ENCODE data around the gene ADAMTSL5. TPM values are rescaled to one million over a fixed set of nuclear protein-coding genes. Genes with fewer than 3 reads are reported as not detected.

ADAMTSL5 gene
- total RNA-seq, 1 donor from 2014 or later, result 6.4 TPM

DNA sequence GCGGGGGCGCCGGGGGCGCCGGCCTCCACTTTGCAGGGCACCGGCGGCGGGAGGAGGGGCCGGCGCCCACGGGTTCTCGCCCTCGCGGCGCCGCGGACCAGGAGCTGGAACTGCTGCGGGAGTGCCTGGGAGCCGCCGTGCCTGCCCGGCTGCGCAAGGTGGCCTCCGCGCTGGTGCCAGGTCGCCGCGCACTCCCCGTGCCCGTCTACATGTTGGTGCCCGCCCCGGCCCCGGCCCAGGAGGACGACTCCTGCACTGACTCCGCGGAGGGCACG, 45.7 kb downstream of the ADAMTSL5 start:
- no peak for DNase-seq (ENCODE audit: low spot score)
- H3K4me1 Mint-ChIP-seq (ENCODE audit: low read depth), result peaks cover 3% of the 10 kb centered on the region
- no peaks in the 10 kb centered on the region for H3K9me3 Mint-ChIP-seq
- H3K27me3 Mint-ChIP-seq (ENCODE audit: low read depth), result peaks cover 9% of the 10 kb centered on the region
- no peak overlapping the region for H3K4me3 Mint-ChIP-seq (ENCODE audit: low read depth)
- H3K27ac Mint-ChIP-seq, result no peak overlapping the region
- H3K36me3 Mint-ChIP-seq (ENCODE audit: low read depth), result no peaks in the 10 kb centered on the region
- intact Hi-C loops (cut with micrococcal nuclease), result loop anchor here (5.0 kb wide), 1 partner anchor 295 kb away; no protein-coding TSS in a partner anchor

DNA sequence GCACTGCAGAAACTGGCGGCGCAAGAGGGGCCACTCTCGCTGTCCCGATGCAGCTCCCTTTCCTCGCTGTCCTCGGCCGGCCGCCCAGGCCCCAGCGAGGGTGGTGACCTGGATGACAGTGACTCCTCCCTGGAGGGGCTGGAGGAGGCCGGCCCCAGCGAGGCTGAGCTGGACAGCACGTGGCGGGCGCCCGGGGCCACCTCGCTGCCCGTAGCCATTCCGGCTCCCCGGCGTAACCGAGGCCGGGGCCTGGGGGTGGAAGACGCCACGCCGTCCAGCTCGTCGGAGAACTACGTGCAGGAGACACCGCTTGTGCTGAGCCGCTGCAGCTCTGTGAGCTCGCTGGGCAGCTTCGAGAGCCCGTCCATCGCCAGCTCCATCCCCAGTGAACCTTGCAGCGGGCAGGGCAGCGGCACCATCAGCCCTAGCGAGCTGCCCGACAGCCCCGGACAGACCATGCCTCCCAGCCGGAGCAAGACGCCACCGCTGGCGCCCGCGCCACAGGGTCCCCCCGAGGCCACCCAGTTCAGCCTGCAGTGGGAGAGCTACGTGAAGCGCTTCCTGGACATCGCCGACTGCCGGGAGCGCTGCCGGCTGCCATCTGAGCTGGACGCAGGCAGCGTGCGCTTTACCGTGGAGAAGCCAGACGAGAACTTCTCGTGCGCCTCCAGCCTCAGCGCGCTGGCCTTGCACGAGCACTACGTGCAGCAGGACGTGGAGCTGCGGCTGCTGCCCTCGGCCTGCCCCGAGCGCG, 46.2 kb downstream of the ADAMTSL5 start:
- Mint-ChIP-seq H3K9me3 (no peaks in the 10 kb centered on the region), H3K4me1 (ENCODE audit: low read depth) (peaks cover 3% of the 10 kb centered on the region), H3K27ac (no peak overlapping the region), H3K27me3 (ENCODE audit: low read depth) (peaks cover 5% of the 10 kb centered on the region), H3K36me3 (ENCODE audit: low read depth) (no peaks in the 10 kb centered on the region), H3K4me3 (ENCODE audit: low read depth) (no peak overlapping the region)
- DNase-seq (ENCODE audit: low spot score), result no peak
- intact Hi-C loops (cut with micrococcal nuclease), result loop anchor here (5.0 kb wide), 1 partner anchor 296 kb away; no protein-coding TSS in a partner anchor

DNA sequence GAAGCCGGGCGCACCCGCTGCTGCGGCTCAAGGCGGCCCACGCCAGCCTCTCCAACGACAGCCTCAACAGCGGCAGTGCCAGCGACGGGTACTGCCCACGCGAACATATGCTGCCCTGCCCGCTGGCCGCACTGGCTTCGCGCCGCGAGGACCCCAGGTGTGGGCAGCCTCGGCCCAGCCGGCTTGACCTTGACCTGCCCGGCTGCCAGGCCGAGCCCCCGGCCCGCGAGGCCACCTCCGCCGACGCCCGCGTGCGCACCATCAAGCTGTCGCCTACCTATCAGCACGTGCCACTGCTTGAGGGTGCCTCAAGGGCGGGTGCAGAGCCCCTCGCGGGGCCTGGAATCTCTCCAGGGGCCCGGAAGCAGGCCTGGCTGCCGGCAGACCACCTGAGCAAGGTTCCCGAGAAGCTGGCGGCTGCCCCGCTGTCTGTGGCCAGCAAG, 46.8 kb downstream of the ADAMTSL5 start:
- no peak overlapping the region for H3K4me3 Mint-ChIP-seq (ENCODE audit: low read depth)
- peaks cover 3% of the 10 kb centered on the region for H3K27me3 Mint-ChIP-seq (ENCODE audit: low read depth)
- intact Hi-C loops (cut with micrococcal nuclease), result loop anchor here (5.0 kb wide), 1 partner anchor 296 kb away; no protein-coding TSS in a partner anchor
- H3K9me3 Mint-ChIP-seq, result no peaks in the 10 kb centered on the region
- H3K27ac Mint-ChIP-seq, result no peak overlapping the region
- no peaks in the 10 kb centered on the region for H3K36me3 Mint-ChIP-seq (ENCODE audit: low read depth)
- no peak for DNase-seq (ENCODE audit: low spot score)
- peaks cover 1% of the 10 kb centered on the region for H3K4me1 Mint-ChIP-seq (ENCODE audit: low read depth)

DNA sequence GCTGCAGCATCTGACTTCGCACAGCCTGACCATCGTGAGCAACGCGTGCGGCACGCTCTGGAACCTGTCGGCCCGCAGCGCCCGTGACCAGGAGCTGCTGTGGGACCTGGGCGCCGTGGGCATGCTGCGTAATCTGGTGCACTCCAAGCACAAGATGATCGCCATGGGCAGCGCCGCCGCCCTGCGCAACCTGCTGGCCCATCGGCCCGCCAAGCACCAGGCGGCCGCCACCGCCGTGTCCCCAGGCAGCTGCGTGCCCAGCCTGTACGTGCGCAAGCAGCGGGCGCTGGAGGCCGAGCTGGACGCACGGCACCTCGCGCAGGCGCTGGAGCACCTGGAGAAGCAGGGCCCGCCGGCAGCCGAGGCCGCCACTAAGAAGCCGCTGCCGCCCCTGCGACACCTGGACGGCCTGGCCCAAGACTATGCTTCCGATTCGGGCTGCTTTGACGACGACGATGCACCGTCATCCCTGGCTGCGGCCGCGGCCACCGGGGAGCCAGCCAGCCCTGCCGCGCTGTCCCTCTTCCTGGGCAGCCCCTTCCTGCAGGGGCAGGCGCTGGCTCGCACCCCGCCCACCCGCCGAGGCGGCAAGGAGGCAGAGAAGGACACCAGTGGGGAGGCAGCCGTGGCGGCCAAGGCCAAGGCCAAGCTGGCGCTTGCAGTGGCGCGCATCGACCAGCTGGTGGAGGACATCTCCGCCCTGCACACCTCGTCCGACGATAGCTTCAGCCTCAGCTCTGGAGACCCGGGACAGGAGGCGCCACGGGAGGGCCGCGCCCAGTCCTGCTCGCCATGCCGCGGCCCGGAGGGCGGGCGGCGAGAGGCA, 47.4 kb downstream of the ADAMTSL5 start:
- intact Hi-C loops (cut with micrococcal nuclease), result loop anchor here (5.0 kb wide), 1 partner anchor 297 kb away; no protein-coding TSS in a partner anchor
- Mint-ChIP-seq H3K36me3 (ENCODE audit: low read depth) (no peaks in the 10 kb centered on the region), H3K27ac (no peak overlapping the region), H3K4me3 (ENCODE audit: low read depth) (no peak overlapping the region), H3K27me3 (ENCODE audit: low read depth) (peaks cover 3% of the 10 kb centered on the region), H3K4me1 (ENCODE audit: low read depth) (peaks cover 1% of the 10 kb centered on the region), H3K9me3 (no peaks in the 10 kb centered on the region)
- DNase-seq (ENCODE audit: low spot score), result no peak

DNA sequence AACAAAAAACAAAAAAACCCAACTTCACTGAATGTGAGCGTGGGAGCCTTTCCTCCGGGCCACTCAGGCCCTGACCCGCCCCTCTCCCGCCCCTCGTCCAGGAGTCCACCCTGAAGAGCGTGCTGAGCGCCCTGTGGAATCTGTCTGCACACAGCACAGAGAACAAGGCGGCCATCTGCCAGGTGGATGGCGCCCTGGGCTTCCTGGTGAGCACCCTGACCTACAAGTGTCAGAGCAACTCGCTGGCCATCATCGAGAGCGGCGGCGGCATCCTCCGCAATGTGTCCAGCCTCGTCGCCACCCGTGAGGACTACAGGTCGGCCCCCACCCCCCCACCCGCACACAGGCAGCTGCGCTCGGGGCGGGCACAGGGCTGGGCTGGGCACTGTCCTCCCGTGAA, 51.0 kb downstream of the ADAMTSL5 start:
- no peak overlapping the region for H3K27ac Mint-ChIP-seq
- no peaks in the 10 kb centered on the region for H3K4me1 Mint-ChIP-seq (ENCODE audit: low read depth)
- no peaks in the 10 kb centered on the region for H3K36me3 Mint-ChIP-seq (ENCODE audit: low read depth)
- peaks cover 12% of the 10 kb centered on the region for H3K27me3 Mint-ChIP-seq (ENCODE audit: low read depth)
- no peak for DNase-seq (ENCODE audit: low spot score)
- intact Hi-C loops (cut with micrococcal nuclease), result no loop called here
- H3K9me3 Mint-ChIP-seq, result no peaks in the 10 kb centered on the region
- H3K4me3 Mint-ChIP-seq (ENCODE audit: low read depth), result no peak overlapping the region

DNA sequence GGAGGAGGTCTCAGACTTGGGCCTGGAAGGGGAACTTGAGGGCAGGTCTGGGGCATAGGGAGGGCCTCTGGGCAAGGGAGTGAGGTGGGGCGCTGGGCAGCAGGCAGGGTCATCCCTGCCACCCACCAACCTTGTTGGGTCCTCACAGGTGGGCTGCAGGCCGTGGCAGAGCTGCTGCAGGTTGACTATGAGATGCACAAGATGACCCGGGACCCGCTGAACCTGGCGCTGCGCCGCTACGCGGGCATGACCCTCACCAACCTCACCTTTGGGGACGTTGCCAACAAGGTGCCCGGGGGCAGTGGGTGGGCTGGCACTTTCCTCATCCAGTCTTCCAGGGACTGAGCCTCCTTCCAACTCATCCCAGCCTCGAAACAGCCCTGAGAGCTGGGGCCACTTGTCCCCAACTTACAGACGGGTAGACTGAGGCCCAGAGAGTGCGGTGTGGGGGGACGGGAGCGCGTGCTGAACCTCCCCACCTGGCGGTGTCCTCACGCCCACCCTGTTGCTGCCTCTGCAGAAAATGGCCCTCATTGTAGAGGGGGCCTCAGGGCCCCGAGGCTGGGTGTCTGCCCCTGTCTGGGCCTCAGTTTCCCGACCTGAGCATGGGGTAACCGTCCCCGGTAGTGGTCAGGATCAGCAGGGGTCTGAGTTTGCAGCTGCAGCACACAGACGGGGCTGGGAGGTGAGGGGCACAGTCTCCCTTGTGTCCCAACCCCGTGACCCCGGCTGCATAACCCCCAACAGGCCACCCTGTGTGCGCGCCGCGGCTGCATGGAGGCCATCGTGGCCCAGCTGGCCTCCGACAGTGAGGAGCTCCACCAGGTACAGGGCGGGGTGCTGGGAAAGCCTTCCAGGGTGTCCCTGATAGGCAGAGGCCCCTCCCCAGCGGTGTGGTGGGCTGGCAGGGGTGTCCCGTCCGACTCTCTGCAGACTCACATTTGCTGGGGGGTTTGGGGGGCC, 52.5 kb downstream of the ADAMTSL5 start:
- no peak overlapping the region for H3K4me3 Mint-ChIP-seq (ENCODE audit: low read depth)
- intact Hi-C loops (cut with micrococcal nuclease), result no loop called here
- H3K27me3 Mint-ChIP-seq (ENCODE audit: low read depth), result peaks cover 17% of the 10 kb centered on the region
- no peaks in the 10 kb centered on the region for H3K9me3 Mint-ChIP-seq
- H3K36me3 Mint-ChIP-seq (ENCODE audit: low read depth), result no peaks in the 10 kb centered on the region
- no peak overlapping the region for H3K27ac Mint-ChIP-seq
- H3K4me1 Mint-ChIP-seq (ENCODE audit: low read depth), result peaks cover 4% of the 10 kb centered on the region
- DNase-seq (ENCODE audit: low spot score), result no peak

DNA sequence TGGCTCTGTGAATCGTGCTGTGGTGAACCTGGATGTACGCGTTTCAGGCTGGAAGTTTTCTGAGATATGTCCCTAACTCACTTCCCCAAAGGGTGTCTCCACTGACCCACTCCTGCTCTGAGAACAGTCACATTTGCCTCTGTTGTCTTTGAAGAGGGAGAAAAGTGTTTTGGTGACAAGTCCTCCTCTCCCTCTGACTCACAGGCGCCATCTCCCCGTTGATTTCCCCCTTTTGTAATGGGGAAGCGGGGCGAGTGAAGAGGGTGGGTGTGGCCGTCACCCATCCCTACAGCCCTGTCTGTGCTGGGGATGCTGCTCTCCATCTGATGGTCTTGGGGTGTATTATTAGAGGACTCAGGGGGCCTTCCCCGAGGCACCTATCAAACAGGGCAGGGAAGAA, 53.3 kb downstream of the ADAMTSL5 start:
- Mint-ChIP-seq H3K36me3 (ENCODE audit: low read depth) (no peaks in the 10 kb centered on the region), H3K9me3 (no peaks in the 10 kb centered on the region), H3K27me3 (ENCODE audit: low read depth) (peaks cover 20% of the 10 kb centered on the region), H3K27ac (no peak overlapping the region), H3K4me3 (ENCODE audit: low read depth) (no peak overlapping the region), H3K4me1 (ENCODE audit: low read depth) (peaks cover 4% of the 10 kb centered on the region)
- intact Hi-C loops (cut with micrococcal nuclease), result no loop called here
- no peak for DNase-seq (ENCODE audit: low spot score)

DNA sequence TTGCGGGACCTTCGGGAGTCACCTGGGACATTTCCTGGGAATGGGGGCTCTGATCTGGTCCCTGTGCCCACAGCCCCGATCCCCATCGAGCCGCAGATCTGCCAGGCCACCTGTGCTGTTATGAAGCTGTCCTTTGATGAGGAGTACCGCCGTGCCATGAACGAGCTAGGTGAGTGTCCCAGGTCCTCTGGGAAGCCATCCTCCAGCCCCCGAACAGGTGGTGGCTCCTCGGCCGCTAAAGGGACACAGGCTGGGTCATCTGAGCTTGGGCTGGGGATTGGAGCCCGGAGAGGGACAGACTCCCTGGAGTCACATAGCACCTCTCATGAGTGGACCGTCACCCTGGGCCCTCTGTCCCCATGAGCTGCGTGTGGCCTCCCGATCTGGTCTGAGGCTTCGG, 54.9 kb downstream of the ADAMTSL5 start:
- peaks cover 28% of the 10 kb centered on the region for H3K27me3 Mint-ChIP-seq (ENCODE audit: low read depth)
- no peak for DNase-seq (ENCODE audit: low spot score)
- peaks cover 4% of the 10 kb centered on the region for H3K4me1 Mint-ChIP-seq (ENCODE audit: low read depth)
- intact Hi-C loops (cut with micrococcal nuclease), result no loop called here
- no peaks in the 10 kb centered on the region for H3K9me3 Mint-ChIP-seq
- H3K36me3 Mint-ChIP-seq (ENCODE audit: low read depth), result no peaks in the 10 kb centered on the region
- no peak overlapping the region for H3K4me3 Mint-ChIP-seq (ENCODE audit: low read depth)
- no peak overlapping the region for H3K27ac Mint-ChIP-seq

DNA sequence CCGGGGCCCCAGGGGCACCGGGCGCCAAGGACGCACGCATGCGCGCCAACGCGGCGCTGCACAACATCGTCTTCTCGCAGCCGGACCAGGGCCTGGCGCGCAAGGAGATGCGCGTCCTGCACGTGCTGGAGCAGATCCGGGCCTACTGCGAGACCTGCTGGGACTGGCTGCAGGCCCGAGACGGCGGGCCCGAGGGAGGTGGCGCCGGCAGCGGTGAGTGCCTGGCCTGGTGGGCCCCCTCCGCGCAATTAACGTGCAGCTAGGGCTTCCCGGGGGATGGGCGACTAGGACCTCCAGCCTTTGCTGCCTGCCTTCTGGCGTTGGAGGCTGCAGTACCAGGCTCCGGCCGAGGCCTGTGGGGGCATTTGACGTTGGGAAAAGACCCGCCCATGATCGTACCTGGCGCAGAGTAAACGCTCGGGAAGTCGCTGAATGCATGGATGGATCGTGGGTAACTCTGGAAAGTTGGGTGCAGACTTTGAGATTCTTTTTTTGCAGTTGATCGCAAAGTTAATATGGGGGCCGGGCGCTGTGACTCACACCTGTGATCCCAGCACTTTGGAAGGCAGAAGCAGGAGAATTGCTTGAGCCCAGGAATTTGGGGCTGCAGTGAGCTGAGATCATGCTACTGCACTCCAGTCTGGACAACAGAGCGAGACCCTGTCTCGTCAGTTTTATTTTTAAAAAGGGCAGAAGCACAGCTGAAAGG, 55.6 kb downstream of the ADAMTSL5 start:
- intact Hi-C loops (cut with micrococcal nuclease), result no loop called here
- Mint-ChIP-seq H3K4me1 (ENCODE audit: low read depth) (peaks cover 4% of the 10 kb centered on the region), H3K27ac (no peak overlapping the region), H3K9me3 (no peaks in the 10 kb centered on the region), H3K27me3 (ENCODE audit: low read depth) (peaks cover 34% of the 10 kb centered on the region), H3K4me3 (ENCODE audit: low read depth) (no peak overlapping the region), H3K36me3 (ENCODE audit: low read depth) (no peaks in the 10 kb centered on the region)
- DNase-seq (ENCODE audit: low spot score), result no peak

DNA sequence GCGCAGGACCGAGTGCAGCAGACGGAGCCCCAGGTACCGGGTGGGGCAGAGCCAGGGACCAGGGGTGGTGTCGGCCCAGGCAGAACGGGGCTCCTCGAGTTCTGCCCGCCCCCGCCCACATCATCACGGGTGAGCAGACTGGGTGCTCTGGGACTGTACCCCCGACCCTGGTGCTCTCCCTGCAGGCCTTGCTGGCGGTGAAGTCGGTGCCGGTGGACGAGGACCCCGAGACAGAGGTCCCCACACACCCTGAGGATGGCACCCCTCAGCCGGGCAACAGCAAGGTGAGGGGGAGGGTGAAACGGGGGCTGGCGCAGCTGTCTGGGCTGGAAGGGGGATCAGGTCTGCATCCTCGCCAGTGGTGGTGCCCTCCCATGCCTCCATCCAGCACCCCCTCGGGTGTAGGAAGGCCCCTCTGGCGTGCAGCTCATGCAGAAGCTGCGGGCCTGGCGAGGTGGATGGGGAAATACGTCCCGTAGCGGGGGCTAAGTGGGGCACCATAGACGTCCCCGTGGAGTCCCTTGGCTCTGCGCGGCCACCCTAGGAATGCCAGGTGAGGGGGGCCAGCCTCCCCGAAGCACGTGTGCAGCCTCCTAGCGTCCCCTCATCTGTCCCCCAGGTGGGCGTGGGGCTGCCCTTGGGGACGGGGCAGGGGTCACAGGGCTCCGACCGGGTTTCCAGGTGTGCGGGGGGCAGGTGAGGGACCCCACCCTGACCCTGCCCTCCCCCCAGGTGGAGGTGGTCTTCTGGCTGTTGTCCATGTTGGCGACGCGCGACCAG, 56.5 kb downstream of the ADAMTSL5 start:
- Mint-ChIP-seq H3K27ac (no peak overlapping the region), H3K36me3 (ENCODE audit: low read depth) (no peaks in the 10 kb centered on the region), H3K27me3 (ENCODE audit: low read depth) (peaks cover 37% of the 10 kb centered on the region), H3K9me3 (no peaks in the 10 kb centered on the region), H3K4me1 (ENCODE audit: low read depth) (peaks cover 4% of the 10 kb centered on the region), H3K4me3 (ENCODE audit: low read depth) (no peak overlapping the region)
- no peak for DNase-seq (ENCODE audit: low spot score)
- intact Hi-C loops (cut with micrococcal nuclease), result no loop called here

DNA sequence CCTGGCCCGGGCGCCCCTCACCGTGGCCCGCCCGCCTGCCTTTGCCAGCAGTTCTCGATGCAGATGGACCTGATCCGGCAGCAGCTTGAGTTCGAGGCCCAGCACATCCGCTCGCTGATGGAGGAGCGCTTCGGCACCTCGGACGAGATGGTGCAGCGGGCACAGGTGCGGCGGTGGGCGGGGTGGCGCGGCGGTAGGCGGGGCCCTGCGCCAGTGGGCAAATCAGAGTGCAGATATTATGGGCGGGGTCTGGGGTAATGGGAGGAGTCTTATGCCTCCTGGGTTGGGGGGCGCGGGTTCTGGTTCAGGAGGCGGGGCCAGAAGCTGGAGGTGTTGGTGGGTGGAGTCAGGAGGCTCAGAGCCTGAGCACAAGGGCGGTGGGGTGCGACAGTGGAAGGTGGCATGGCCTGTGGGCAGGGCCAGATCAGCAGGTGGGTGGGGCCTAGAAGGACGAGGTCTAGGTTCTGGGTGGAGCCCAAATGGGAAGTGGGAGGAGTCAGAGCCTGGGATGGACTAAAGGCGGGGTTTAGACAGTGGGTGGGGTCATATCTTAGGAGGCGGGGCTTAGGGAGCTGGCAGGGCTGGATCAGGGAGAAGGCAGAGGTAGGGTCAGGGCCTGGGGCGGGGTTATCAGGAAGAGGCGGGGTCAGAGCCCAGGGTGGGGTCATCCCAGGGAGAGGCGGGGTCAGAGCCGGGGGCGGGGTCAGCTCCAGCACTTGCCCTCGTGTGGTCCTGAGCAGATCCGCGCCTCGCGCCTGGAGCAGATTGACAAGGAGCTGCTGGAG, 57.3 kb downstream of the ADAMTSL5 start:
- Mint-ChIP-seq H3K9me3 (no peaks in the 10 kb centered on the region), H3K4me3 (ENCODE audit: low read depth) (peak overlapping the region; percentile 1), H3K27ac (no peak overlapping the region), H3K27me3 (ENCODE audit: low read depth) (peaks cover 45% of the 10 kb centered on the region), H3K4me1 (ENCODE audit: low read depth) (peaks cover 4% of the 10 kb centered on the region), H3K36me3 (ENCODE audit: low read depth) (no peaks in the 10 kb centered on the region)
- intact Hi-C loops (cut with micrococcal nuclease), result no loop called here
- DNase-seq (ENCODE audit: low spot score), result peak; percentile 55

Data from activated T-helper 2 cell treated with anti-CD3 and anti-CD28 coated beads, Interferon-gamma antibody, Interleukin-2, Interleukin-4, amounts not matched to agents 10 μg/mL and 5 μg/mL and 100 μg/mL, durations not matched to agents 14 hours and 24 hours and 36 hours (primary cell).